ENCODE results near the gene CHAD.
"Not testable (repeated sequence)": the region's sequence is repeated elsewhere in the genome, so short reads cannot be mapped to it uniquely, and the experiment has no call there.

CHAD gene

GRCh38 chr17:50473901-50474300 lies 5.2 kb upstream of the CHAD start:
- no peak for DNase-seq

GRCh38 chr17:50472761-50473161 lies 4.1 kb upstream of the CHAD start:
- DNase-seq = not testable (repeated sequence)

- no peak for DNase-seq
Measured at GRCh38 chr17:50472286-50472685, 3.6 kb upstream of the CHAD start.

- DNase-seq = no peak
Measured at GRCh38 chr17:50471009-50471905, 2.6 kb upstream of the CHAD start.

- no peak for DNase-seq
Measured at GRCh38 chr17:50470426-50470825, 1.7 kb upstream of the CHAD start.

GRCh38 chr17:50469671-50470305 lies 1.1 kb upstream of the CHAD start:
- DNase-seq = no peak

- no peak for DNase-seq
Measured at GRCh38 chr17:50469208-50469605, 527 bp upstream of the CHAD start.

- DNase-seq = no peak
Measured at GRCh38 chr17:50467855-50468303, 801 bp downstream of the CHAD start.

GRCh38 chr17:50467114-50467854 lies 1.4 kb downstream of the CHAD start:
- no peak for DNase-seq

- DNase-seq = no peak
Measured at GRCh38 chr17:50466371-50467113, 2.1 kb downstream of the CHAD start.

GRCh38 chr17:50465635-50466034 lies 3.0 kb downstream of the CHAD start:
- DNase-seq = no peak

GRCh38 chr17:50465171-50465570 lies 3.5 kb downstream of the CHAD start:
- no peak for DNase-seq

GRCh38 chr17:50464736-50465135 lies 3.9 kb downstream of the CHAD start:
- no peak for DNase-seq

GRCh38 chr17:50464121-50464520 lies 4.6 kb downstream of the CHAD start:
- no peak for DNase-seq

GRCh38 chr17:50462446-50462845 lies 6.2 kb downstream of the CHAD start:
- DNase-seq = no peak

GRCh38 chr17:50461550-50462132 lies 7.0 kb downstream of the CHAD start:
- DNase-seq = no peak

- DNase-seq = no peak
Measured at GRCh38 chr17:50460831-50461526, 7.7 kb downstream of the CHAD start.

GRCh38 chr17:50459756-50460155 lies 8.9 kb downstream of the CHAD start:
- DNase-seq = no peak

- DNase-seq = peak; percentile 5 to 47
Measured at GRCh38 chr17:50458701-50459676, 9.7 kb downstream of the CHAD start.

- no peak for DNase-seq
Measured at GRCh38 chr17:50458270-50458669, 10.4 kb downstream of the CHAD start.

All from inflammatory macrophage (primary cell).